NCI-H1092 treated with DMSO at 0.1 percent for 48 hours (cell line): ENCODE results near the gene FGF2.
"Not testable (repeated sequence)": the region's sequence is repeated elsewhere in the genome, so short reads cannot be mapped to it uniquely, and the experiment has no call there.

ENCODE experiments used
- DNase-seq: peaks from one replicate; lab custom pipeline; 2025; lab: John Stamatoyannopoulos, UW

Gene FGF2

GRCh38 chr4:122847931-122848330 is 21.3 kb downstream of the FGF2 start:
- DNase-seq, result no peak

GRCh38 chr4:122849789-122850188 is 23.2 kb downstream of the FGF2 start:
- DNase-seq, result not testable (repeated sequence)

- no peak for DNase-seq
Measured at GRCh38 chr4:122851568-122851967, 24.9 kb downstream of the FGF2 start.

- DNase-seq, result no peak
Measured at GRCh38 chr4:122854447-122855352, 28.1 kb downstream of the FGF2 start.

- no peak for DNase-seq
Measured at GRCh38 chr4:122855353-122855890, 28.8 kb downstream of the FGF2 start.

GRCh38 chr4:122857160-122857559 is 30.5 kb downstream of the FGF2 start:
- no peak for DNase-seq

- DNase-seq, result no peak
Measured at GRCh38 chr4:122858705-122859104, 32.1 kb downstream of the FGF2 start.

GRCh38 chr4:122861172-122861943 is 34.7 kb downstream of the FGF2 start:
- DNase-seq, result no peak

- no peak for DNase-seq
Measured at GRCh38 chr4:122863639-122864038, 37.0 kb downstream of the FGF2 start.

GRCh38 chr4:122865425-122865824 is 38.8 kb downstream of the FGF2 start:
- DNase-seq, result no peak

- DNase-seq, result not testable (repeated sequence)
Measured at GRCh38 chr4:122868235-122868634, 41.6 kb downstream of the FGF2 start.

GRCh38 chr4:122873146-122873545 is 46.5 kb downstream of the FGF2 start:
- no peak for DNase-seq

GRCh38 chr4:122873821-122874593 is 47.4 kb downstream of the FGF2 start:
- DNase-seq, result no peak

- DNase-seq, result no peak
Measured at GRCh38 chr4:122875949-122876348, 49.3 kb downstream of the FGF2 start.

- no peak for DNase-seq
Measured at GRCh38 chr4:122876456-122876855, 49.8 kb downstream of the FGF2 start.

- DNase-seq, result no peak
Measured at GRCh38 chr4:122879001-122879400, 52.4 kb downstream of the FGF2 start.

GRCh38 chr4:122882857-122883735 is 56.5 kb downstream of the FGF2 start:
- no peak for DNase-seq

GRCh38 chr4:122884499-122884898 is 57.9 kb downstream of the FGF2 start:
- DNase-seq, result no peak

GRCh38 chr4:122889726-122890125 is 63.1 kb downstream of the FGF2 start:
- DNase-seq, result no peak

- DNase-seq, result no peak
Measured at GRCh38 chr4:122890147-122890795, 63.6 kb downstream of the FGF2 start.
